A549 treated with Hydrocortisone at 1 μM for 4 hours (cell line): ENCODE results near the gene PITPNB. TPM values are rescaled to one million over a fixed set of nuclear protein-coding genes. Genes with fewer than 3 reads are reported as not detected.

ENCODE experiments used
- total RNA-seq: library from RNA; stranded (reverse); fragments of 200-300 nt; extraction: Qiagen RNA extraction; gene quantifications from 5 replicates; pipeline ENCODE4 v1.2.3, GENCODE V29; 2022

Gene PITPNB
- total RNA-seq, result 40.9 to 67.2 TPM (median 46.9 TPM) in 5 replicates

DNA sequence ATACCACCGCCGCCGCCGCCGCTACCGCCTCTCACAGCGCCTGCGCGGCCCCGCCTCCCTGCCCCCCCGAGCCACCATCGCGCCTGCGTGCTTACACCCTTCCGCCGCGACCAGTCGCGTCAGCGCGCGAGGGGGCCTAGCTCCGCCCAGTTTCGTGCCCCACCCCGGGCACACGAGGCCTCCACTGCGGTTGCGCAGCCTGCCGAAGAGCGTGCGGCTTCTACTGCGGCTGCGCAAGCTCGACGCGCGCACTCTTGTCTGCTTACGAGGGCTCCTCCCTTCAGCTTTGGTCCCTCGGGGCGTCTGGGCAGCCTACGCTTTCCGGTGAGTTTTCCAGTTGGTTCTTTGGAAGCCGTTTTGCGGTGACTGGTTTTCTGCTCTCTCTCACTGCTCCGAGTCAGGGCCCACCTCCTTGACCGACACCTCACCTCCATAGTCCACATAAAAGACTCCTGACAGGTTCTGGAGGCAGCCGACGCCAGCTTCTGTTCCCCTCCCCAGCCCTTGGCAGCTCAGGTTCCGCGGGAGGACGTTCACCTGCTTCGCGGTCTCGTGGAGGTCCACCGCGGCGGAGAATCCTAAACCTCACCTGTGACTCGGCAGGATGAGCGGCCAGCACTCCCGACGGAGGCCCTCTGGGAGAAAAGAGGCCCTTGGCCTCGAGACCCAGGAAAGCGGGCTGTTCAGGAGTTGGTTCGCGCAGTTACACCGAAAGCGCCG lies at the start of gene PITPNB:
TSS of gene PITPNB (minus strand) at position 35 of the 720 bp plus-strand sequence. CDS start 65 bp downstream, outside the sequence.

Other genes starting within 250 kb of the PITPNB start
- 2.7 to 4.2 TPM (median 3.1 TPM) in 5 replicates for gene MN1, start 117.5 kb downstream of the PITPNB start, total RNA-seq